AG04449 (cell line): Measurements from ENCODE around the gene AFAP1L2.

Source experiments
- CTCF ChIA-PET: fragments of 350-600 bp; formaldehyde crosslinking; extraction: SDS; loops from one replicate; lab custom pipeline; 2021; ENCODE audit warnings: antibody characterized with exemption; lab: Yijun Ruan, JAX
- POLR2A ChIA-PET: fragments of 400-600, 350-600 bp; formaldehyde crosslinking; extraction: SDS; loops from one replicate; lab custom pipeline; 2020; ENCODE audit warnings: antibody characterized with exemption, inconsistent platforms; lab: Yijun Ruan, JAX
- DNase-seq: peaks from one replicate; pipeline ENCODE4 v3.0.0-alpha.2; 2010; ENCODE audit warnings: low read depth, low spot score
- H3K4me3 ChIP-seq: 2 replicates; pipeline ENCODE4 v1.5.1; 2011; ENCODE audit warnings: low read depth, mild to moderate bottlenecking, control low read depth, low read length
- CTCF ChIP-seq: IDR thresholded peaks from one replicate; pipeline ENCODE4 v1.5.1; 2011; ENCODE audit warnings: mild to moderate bottlenecking, moderate library complexity, low read length, control low read depth, inconsistent platforms; ENCODE audit not compliant: insufficient read depth; ENCODE audit errors: missing control alignments

Gene AFAP1L2

DNA sequence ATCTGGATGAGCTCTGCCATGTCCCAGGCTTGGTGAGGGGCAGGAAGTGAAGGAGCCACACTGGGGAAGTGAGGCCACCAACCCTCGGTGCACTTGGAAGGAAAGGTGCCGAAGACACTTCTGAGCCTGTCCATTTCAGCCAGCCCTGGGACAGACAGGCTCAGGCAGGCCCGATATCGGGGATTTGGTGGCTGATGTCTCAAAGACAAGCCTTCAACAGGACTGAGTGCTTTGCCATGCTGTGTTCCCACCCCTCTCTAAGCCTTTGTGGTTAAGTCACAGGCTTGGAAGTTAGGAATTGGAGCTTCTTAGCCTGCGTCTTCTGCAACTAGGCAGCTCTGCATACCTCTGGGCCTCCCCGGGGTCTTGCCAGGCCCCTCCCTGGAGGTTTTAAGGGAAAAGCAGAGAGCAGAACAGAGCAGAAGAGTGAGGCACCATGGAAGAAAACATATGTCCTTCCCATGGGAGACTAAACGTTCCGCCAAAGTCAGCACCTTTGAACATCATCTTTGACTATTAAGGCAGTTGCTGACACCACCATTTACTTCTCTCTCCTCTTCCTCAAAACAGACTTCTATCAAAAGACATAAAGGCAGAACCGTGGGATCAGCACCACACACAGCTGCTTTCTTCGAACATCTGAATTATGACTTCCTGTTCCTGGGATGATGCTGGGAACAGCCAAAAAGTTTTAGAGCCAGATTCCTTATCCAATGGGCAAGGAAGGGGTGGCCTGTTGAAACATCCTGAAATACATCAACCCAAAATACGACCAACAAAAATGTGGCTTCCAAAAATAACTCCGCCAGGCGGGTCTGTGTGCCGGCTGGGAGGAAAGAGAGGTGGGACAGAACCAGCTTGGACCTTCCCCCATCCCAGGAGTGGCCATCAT is 71.8 kb downstream of the AFAP1L2 start:
- TF ChIP-seq CTCF: no peak
- CTCF ChIA-PET: no interaction called here
- no peak for DNase-seq
- POLR2A ChIA-PET: no interaction called here
- H3K4me3 ChIP-seq: no peak overlapping the region

DNA sequence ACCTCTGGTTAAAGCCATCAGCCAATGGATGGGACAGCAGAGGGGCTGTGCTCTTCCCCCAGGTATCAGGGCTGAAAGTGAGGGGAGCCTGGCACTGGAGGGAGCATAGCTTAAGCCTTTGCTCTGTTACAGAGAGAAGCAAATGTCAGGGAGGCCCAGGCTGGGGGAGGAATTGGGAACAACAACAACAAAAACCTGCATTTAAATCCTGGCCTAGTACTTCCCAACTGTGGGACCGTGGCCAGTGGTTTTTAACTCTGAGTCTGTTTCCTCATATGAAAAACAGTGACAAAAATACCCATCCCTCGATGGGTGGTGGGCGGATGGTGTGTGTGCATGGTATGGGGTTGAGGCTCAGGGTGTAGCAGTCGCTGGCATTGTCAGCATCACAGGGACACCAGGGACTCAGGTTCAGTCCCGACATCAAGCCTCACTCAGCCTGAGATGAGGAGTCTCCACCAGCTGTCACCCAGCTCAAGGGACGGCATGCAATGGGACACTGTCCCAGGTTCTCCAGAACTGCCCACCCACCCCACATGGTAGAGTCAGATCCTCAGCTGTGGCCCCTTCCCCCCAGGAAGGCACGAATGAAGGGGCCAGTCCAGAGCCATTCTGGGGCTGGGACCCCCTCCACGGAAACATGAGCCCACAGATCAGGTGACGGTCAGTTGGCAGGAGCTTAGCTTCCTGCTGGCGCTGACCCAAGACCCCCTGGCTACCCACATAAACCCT is 74.5 kb downstream of the AFAP1L2 start:
- TF ChIP-seq CTCF: no peak
- no peak for DNase-seq
- ChIA-PET POLR2A (no interaction called here), CTCF (interaction anchor here (1.5 kb wide), 1 partner anchor 21 kb away, joined by 4 read pairs; no protein-coding TSS in a partner anchor)
- H3K4me3 ChIP-seq: no peak overlapping the region

- no peak for TF ChIP-seq CTCF
- ChIA-PET POLR2A (no interaction called here), CTCF (no interaction called here)
- no peak overlapping the region for H3K4me3 ChIP-seq
- no peak for DNase-seq
Measured at GRCh38 chr10:114328874-114329273, 75.4 kb downstream of the AFAP1L2 start.

GRCh38 chr10:114328441-114328812 is 75.9 kb downstream of the AFAP1L2 start:
- CTCF ChIA-PET: interaction anchor here (0.8 kb wide), 1 partner anchor 25 kb away, joined by 3 read pairs; no protein-coding TSS in a partner anchor
- no peak for TF ChIP-seq CTCF

GRCh38 chr10:114327537-114328440 is 76.5 kb downstream of the AFAP1L2 start:
- ChIA-PET POLR2A (no interaction called here), CTCF (interaction anchor here (0.8 kb wide), 1 partner anchor 25 kb away, joined by 3 read pairs; no protein-coding TSS in a partner anchor)
- TF ChIP-seq CTCF: no peak

More at GRCh38 chr10:114328441-114328812, 75.9 kb downstream of the AFAP1L2 start:
- DNase-seq: no peak
- H3K4me3 ChIP-seq: no peak overlapping the region
- POLR2A ChIA-PET: no interaction called here

More at GRCh38 chr10:114327537-114328440, 76.5 kb downstream of the AFAP1L2 start:
- no peak overlapping the region for H3K4me3 ChIP-seq
- no peak for DNase-seq
